ENCODE results near the gene RPS27L. TPM values are rescaled to one million over a fixed set of nuclear protein-coding genes. Genes with fewer than 3 reads are reported as not detected.
A peak's percentile ranks its signal among the peaks of the same experiment; 100 is the strongest.

RPS27L gene
- total and polyA plus RNA-seq, 9 of the 15 experiments (the other 6 are each of a cell fraction or from before 2014, with no cell fraction given), result 72.2 to 382 (median 116) TPM

- TF ChIP-seq ZNF79 (CRISPR knock-in tag; IDR thresholded peaks at IDR 0.05; ENCODE audit: low read depth), result no peak
- TF ChIP-seq MAX (CRISPR knock-in tag; IDR thresholded peaks at IDR 0.05), result peak; percentile 83
- TF ChIP-seq CBX1 (IDR thresholded peaks at IDR 0.05; ENCODE audit: low read depth), result peak; percentile 85; the same call in 1 of the 2 replicates
- TF ChIP-seq ZNF609 (CRISPR knock-in tag; IDR thresholded peaks at IDR 0.05; ENCODE audit: borderline replicate concordance), result peak; percentile 88; the same call in 1 of the 2 replicates
- TF ChIP-seq HLTF (IDR thresholded peaks at IDR 0.05), result no peak
- peak; percentile 93 for TF ChIP-seq TFAP4 (CRISPR knock-in tag; IDR thresholded peaks at IDR 0.05; ENCODE audit: borderline replicate concordance)
- TF ChIP-seq TEAD1 (CRISPR knock-in tag; IDR thresholded peaks at IDR 0.05), result 0 out of 4 replicates have a peak, but pooled peaks of 1 of the 2 experiments have one; percentile 15
- peak; percentile 78 for TF ChIP-seq ZBTB40 (IDR thresholded peaks at IDR 0.05)
- TF ChIP-seq ZBTB40 (CRISPR knock-in tag; IDR thresholded peaks at IDR 0.05), result no peak
- TF ChIP-seq RBM22 (IDR thresholded peaks at IDR 0.05; ENCODE audit: low read depth, low read length, poor library complexity, severe bottlenecking), result no peak
- TF ChIP-seq SRSF3 (IDR thresholded peaks at IDR 0.05; ENCODE audit: insufficient read depth, low read length), result no peak
Observed at GRCh38 chr15:63157118-63157843, at the start of gene RPS27L (continued).

All from K562 (cell line).